H9 (cell line): Measurements from ENCODE around the gene WSCD1. TPM values are rescaled to one million over a fixed set of nuclear protein-coding genes. Genes with fewer than 3 reads are reported as not detected.

Experiments
- DNase-seq: peaks from one replicate; pipeline ENCODE4 v3.0.0-alpha.2; 2017
- H2AFZ ChIP-seq: one replicate; pipeline ENCODE4 v1.6.1; 2013; ENCODE audit warnings: mild to moderate bottlenecking, low read length, control low read depth, moderate library complexity
- H2AK5ac ChIP-seq: 2 replicates; pipeline ENCODE4 v1.6.1; 2013; ENCODE audit warnings: low read length, control low read depth, mixed read lengths; ENCODE audit not compliant: insufficient read length
- H2BK120ac ChIP-seq: one replicate; pipeline ENCODE4 v1.6.1; 2013; ENCODE audit warnings: low read depth, mild to moderate bottlenecking, low read length, control low read depth, inconsistent platforms; ENCODE audit not compliant: poor library complexity, severe bottlenecking
- H2BK12ac ChIP-seq: 2 replicates; pipeline ENCODE4 v1.6.1; 2013; ENCODE audit warnings: low read length, control low read depth, mixed read lengths, low read depth; ENCODE audit not compliant: insufficient read length
- H2BK15ac ChIP-seq: 2 replicates; pipeline ENCODE4 v1.6.1; 2013; ENCODE audit warnings: low read depth, low read length, control low read depth
- H2BK20ac ChIP-seq: one replicate; pipeline ENCODE4 v1.6.1; 2013; ENCODE audit warnings: low read depth, mild to moderate bottlenecking, low read length, control low read depth, inconsistent platforms; ENCODE audit not compliant: poor library complexity, severe bottlenecking
- H2BK5ac ChIP-seq: 2 replicates; pipeline ENCODE4 v1.6.1; 2013; ENCODE audit warnings: low read length, control low read depth, mixed read lengths; ENCODE audit not compliant: insufficient read length
- H3K14ac ChIP-seq: 2 replicates; pipeline ENCODE4 v1.6.1; 2013; ENCODE audit warnings: low read length, control low read depth; ENCODE audit not compliant: insufficient read depth
- H3K18ac ChIP-seq: 2 replicates; pipeline ENCODE4 v1.6.1; 2013; ENCODE audit warnings: low read depth, mild to moderate bottlenecking, mixed read lengths, low read length, control low read depth; ENCODE audit not compliant: insufficient read length
- H3K23ac ChIP-seq: 2 replicates; pipeline ENCODE4 v1.6.1; 2013; ENCODE audit warnings: low read length, control low read depth, mixed read lengths, low read depth; ENCODE audit not compliant: insufficient read length
- H3K23me2 ChIP-seq: 2 replicates; pipeline ENCODE4 v1.6.1; 2013; ENCODE audit warnings: low read depth, mild to moderate bottlenecking, mixed read lengths, low read length, control low read depth; ENCODE audit not compliant: insufficient read length, poor library complexity, severe bottlenecking
- H3K27ac ChIP-seq: 2 replicates; pipeline ENCODE4 v1.5.1; 2013; ENCODE audit warnings: low read length, control low read depth, mixed read lengths, low read depth; ENCODE audit not compliant: insufficient read length
- H3K27me3 ChIP-seq: 2 replicates; pipeline ENCODE4 v1.6.1; 2013; ENCODE audit warnings: low read length, control low read depth, inconsistent platforms; ENCODE audit not compliant: insufficient read depth
- H3K4ac ChIP-seq: 2 replicates; pipeline ENCODE4 v1.6.1; 2013; ENCODE audit warnings: low read depth, mild to moderate bottlenecking, control low read depth, inconsistent platforms, low read length, moderate library complexity
- H3K4me1 ChIP-seq: 2 replicates; pipeline ENCODE4 v1.6.1; 2013; ENCODE audit warnings: low read length, control low read depth, inconsistent platforms; ENCODE audit not compliant: insufficient read depth
- H3K4me2 ChIP-seq: 2 replicates; pipeline ENCODE4 v1.6.1; 2013; ENCODE audit warnings: low read length, control low read depth, mixed read lengths; ENCODE audit not compliant: insufficient read length, insufficient read depth
- H3K56ac ChIP-seq: 2 replicates; pipeline ENCODE4 v1.6.1; 2013; ENCODE audit warnings: low read depth, mild to moderate bottlenecking, mixed read lengths, low read length, control low read depth; ENCODE audit not compliant: insufficient read length
- H3K79me1 ChIP-seq: 2 replicates; pipeline ENCODE4 v1.6.1; 2013; ENCODE audit warnings: low read depth, mild to moderate bottlenecking, moderate library complexity, low read length, control low read depth, inconsistent platforms; ENCODE audit not compliant: insufficient read depth, poor library complexity, severe bottlenecking
- H3K79me2 ChIP-seq: 2 replicates; pipeline ENCODE4 v1.6.1; 2013; ENCODE audit warnings: low read length, control low read depth, inconsistent platforms; ENCODE audit not compliant: insufficient read depth
- H3K9ac ChIP-seq: 2 replicates; pipeline ENCODE4 v1.6.1; 2013; ENCODE audit warnings: low read length, control low read depth, mixed read lengths; ENCODE audit not compliant: insufficient read length; ENCODE audit errors: extremely low read depth
- H3K9me3 ChIP-seq: one replicate; pipeline ENCODE4 v1.6.1; 2013; ENCODE audit warnings: low read depth, low read length, inconsistent platforms; ENCODE audit not compliant: control insufficient read depth
- H3T11ph ChIP-seq: one replicate; pipeline ENCODE4 v1.6.1; 2013; ENCODE audit warnings: mild to moderate bottlenecking, low read length, control low read depth, inconsistent platforms
- H4K20me1 ChIP-seq: one replicate; pipeline ENCODE4 v1.6.1; 2013; ENCODE audit not compliant: control insufficient read depth, insufficient read length, insufficient read depth
- H4K5ac ChIP-seq: 2 replicates; pipeline ENCODE4 v1.6.1; 2013; ENCODE audit warnings: low read depth, mild to moderate bottlenecking, mixed read lengths, low read length, control low read depth; ENCODE audit not compliant: insufficient read length
- H4K8ac ChIP-seq: replicated peaks from 2 replicates; pipeline ENCODE4 v1.6.1; 2013; ENCODE audit warnings: low read length, control low read depth, mixed read lengths, low read depth; ENCODE audit not compliant: insufficient read length
- H4K91ac ChIP-seq: 2 replicates; pipeline ENCODE4 v1.6.1; 2013; ENCODE audit warnings: low read depth, mild to moderate bottlenecking, moderate library complexity, mixed read lengths, low read length, control low read depth; ENCODE audit not compliant: insufficient read length
- H3K27ac Mint-ChIP-seq, 3 experiments: 2 replicates in 2 of 3; 3 replicates in 1 of 3; pipeline ENCODE4 v1.8.0; 2020 to 2021; ENCODE audit warnings: mixed read lengths in 3 of 3, mild to moderate bottlenecking in 1 of 3, moderate library complexity in 1 of 3
- H3K27me3 Mint-ChIP-seq: 2 replicates; pipeline ENCODE4 v1.8.0; 2021; ENCODE audit warnings: low read depth, mild to moderate bottlenecking, moderate library complexity, mixed read lengths
- H3K36me3 Mint-ChIP-seq, 3 experiments: 2 replicates in 2 of 3; 3 replicates in 1 of 3; pipeline ENCODE4 v1.8.0; 2020 to 2021; ENCODE audit warnings: low read depth in 3 of 3, mixed read lengths in 3 of 3; ENCODE audit not compliant: insufficient read depth in 1 of 3
- H3K4me1 Mint-ChIP-seq, 2 experiments: 2 replicates each; pipeline ENCODE4 v1.8.0; 2020; ENCODE audit warnings: mixed read lengths in 2 of 2
- H3K4me3 Mint-ChIP-seq, 2 experiments: 2 replicates in 1 of 2; 3 replicates in 1 of 2; pipeline ENCODE4 v1.8.0; 2020 to 2021; ENCODE audit warnings: mild to moderate bottlenecking in 2 of 2, mixed read lengths in 2 of 2, moderate library complexity in 1 of 2
- H3K9me3 Mint-ChIP-seq, 2 experiments: 2 replicates in 1 of 2; 3 replicates in 1 of 2; pipeline ENCODE4 v1.8.0; 2020; ENCODE audit warnings: mild to moderate bottlenecking in 2 of 2, mixed read lengths in 2 of 2, moderate library complexity in 1 of 2
- WGBS: extraction: QIAGEN DNeasy Blood & Tissue Kit; methylation state at CpG from one replicate; pipeline ENCODE4 v1.1.7; 2013; ENCODE audit warnings: missing lambda C conversion rate, low lambda C conversion rate, mixed read lengths; ENCODE audit not compliant: insufficient read length; ENCODE audit errors: extremely low coverage; 5-methylcytosine and 5-hydroxymethylcytosine counted together
- total RNA-seq: library from RNA; stranded (reverse); gene quantifications from 2 replicates; pipeline ENCODE4 v1.2.1, GENCODE V29; 2021
- TF ChIP-seq, protein P1 (sequence below): fragments of 200-600 bp; sonication (generic); conservative IDR thresholded peaks from 3 replicates; pipeline ENCODE4 v1.8.0; 2021; ENCODE audit warnings: antibody characterized with exemption, mild to moderate bottlenecking

The WSCD1 gene
- total RNA-seq, 1 experiment from 2014 or later: 33.6 TPM

DNA sequence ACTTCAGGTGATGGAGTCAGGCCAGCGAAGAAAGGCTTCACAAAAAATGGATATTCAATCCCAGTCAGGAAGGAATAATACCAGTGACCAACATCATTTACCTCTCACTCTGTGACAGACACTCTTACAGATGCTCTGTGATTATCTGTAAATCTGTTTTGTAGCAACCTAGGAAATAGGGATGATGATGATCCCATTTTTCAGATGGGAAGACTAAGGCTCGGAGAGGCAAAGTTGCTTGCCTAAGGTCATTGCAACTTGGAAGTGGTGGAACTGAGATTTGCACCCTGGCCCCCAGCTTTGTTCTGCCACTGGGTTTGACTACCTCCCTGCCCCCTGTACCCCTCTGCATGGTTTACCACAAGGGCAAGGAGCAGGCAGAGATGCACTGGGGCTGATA, 14.1 kb upstream of the WSCD1 start:
- DNase-seq: no peak
- no peaks in the 10 kb centered on the region for H3K23me2 ChIP-seq
- H4K5ac ChIP-seq: no peak overlapping the region
- H3K9ac ChIP-seq: no peak overlapping the region
- no peaks in the 10 kb centered on the region for H3K79me1 ChIP-seq
- no peak overlapping the region for H2AK5ac ChIP-seq
- H2BK12ac ChIP-seq: no peak overlapping the region
- no peak overlapping the region for H3K23ac ChIP-seq
- no peaks in the 10 kb centered on the region for H3K4me1 ChIP-seq
- H3K27ac ChIP-seq: no peak overlapping the region
- no peak overlapping the region for H2AFZ ChIP-seq
- H4K91ac ChIP-seq: no peak overlapping the region
- no peak overlapping the region for H2BK20ac ChIP-seq
- H3K14ac ChIP-seq: no peak overlapping the region
- H3K27me3 ChIP-seq: no peaks in the 10 kb centered on the region
- Mint-ChIP-seq H3K9me3 (no peaks in the 10 kb centered on the region; a peak in 1 of 5 replicates), H3K4me1 (peaks cover 2 to 5% of the 10 kb centered on the region in 2 experiments; a peak in 3 of 4 replicates), H3K27ac (no peak overlapping the region), H3K36me3 (no peaks in the 10 kb centered on the region), H3K27me3 (no peaks in the 10 kb centered on the region; the same call in 1 of the 2 replicates), H3K4me3 (no peak overlapping the region)
- no peak overlapping the region for H4K8ac ChIP-seq
- H4K20me1 ChIP-seq: no peaks in the 10 kb centered on the region
- H3K4me2 ChIP-seq: no peak overlapping the region
- TF ChIP-seq, protein P1, sequence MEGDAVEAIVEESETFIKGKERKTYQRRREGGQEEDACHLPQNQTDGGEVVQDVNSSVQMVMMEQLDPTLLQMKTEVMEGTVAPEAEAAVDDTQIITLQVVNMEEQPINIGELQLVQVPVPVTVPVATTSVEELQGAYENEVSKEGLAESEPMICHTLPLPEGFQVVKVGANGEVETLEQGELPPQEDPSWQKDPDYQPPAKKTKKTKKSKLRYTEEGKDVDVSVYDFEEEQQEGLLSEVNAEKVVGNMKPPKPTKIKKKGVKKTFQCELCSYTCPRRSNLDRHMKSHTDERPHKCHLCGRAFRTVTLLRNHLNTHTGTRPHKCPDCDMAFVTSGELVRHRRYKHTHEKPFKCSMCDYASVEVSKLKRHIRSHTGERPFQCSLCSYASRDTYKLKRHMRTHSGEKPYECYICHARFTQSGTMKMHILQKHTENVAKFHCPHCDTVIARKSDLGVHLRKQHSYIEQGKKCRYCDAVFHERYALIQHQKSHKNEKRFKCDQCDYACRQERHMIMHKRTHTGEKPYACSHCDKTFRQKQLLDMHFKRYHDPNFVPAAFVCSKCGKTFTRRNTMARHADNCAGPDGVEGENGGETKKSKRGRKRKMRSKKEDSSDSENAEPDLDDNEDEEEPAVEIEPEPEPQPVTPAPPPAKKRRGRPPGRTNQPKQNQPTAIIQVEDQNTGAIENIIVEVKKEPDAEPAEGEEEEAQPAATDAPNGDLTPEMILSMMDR: no peak
- H3K18ac ChIP-seq: no peak overlapping the region
- H2BK120ac ChIP-seq: no peak overlapping the region
- no CpG with 5 or more reads among the region's 2 CpGs for WGBS
- H3K4ac ChIP-seq: no peak overlapping the region
- no peak overlapping the region for H2BK15ac ChIP-seq
- no peak overlapping the region for H3K56ac ChIP-seq
- H2BK5ac ChIP-seq: no peak overlapping the region
- no peaks in the 10 kb centered on the region for H3K9me3 ChIP-seq
- no peaks in the 10 kb centered on the region for H3K79me2 ChIP-seq
- H3T11ph ChIP-seq: no peak overlapping the region
